Stomach (tissue), 4 donors: Measurements from ENCODE around the gene FRMD8.
A peak's percentile ranks its signal among the peaks of the same experiment; 100 is the strongest.

Source experiments
- CTCF ChIP-seq, 7 experiments: fragments of 450-650 bp in 4 of 7; fragments of 200-600 bp in 3 of 7; sonication (generic) in 3 of 7; IDR thresholded peaks; one replicate each; pipeline ENCODE4 v1.5.1; 2016 to 2019; ENCODE audit warnings: antibody characterized with exemption in 7 of 7, control low read depth in 2 of 7, mild to moderate bottlenecking in 1 of 7
- EP300 ChIP-seq: sonication (generic); formaldehyde crosslinking; IDR thresholded peaks from one replicate; pipeline ENCODE4 v1.6.1; 2017; ENCODE audit warnings: antibody characterized with exemption
- POLR2AphosphoS5 ChIP-seq, 3 donors: sonication (generic); formaldehyde crosslinking; IDR thresholded peaks; one replicate each; pipeline ENCODE4 v1.6.1; 2016; ENCODE audit warnings: antibody characterized with exemption in 3 of 3

GRCh38 chr11:65435411-65435931 lies 49.0 kb downstream of the FRMD8 start:
- TF ChIP-seq CTCF (IDR thresholded peaks at IDR 0.05) = no peak
- no peak for TF ChIP-seq EP300
- peak in 1 of 3 donors; percentile 48 for TF ChIP-seq POLR2AphosphoS5 (IDR thresholded peaks at IDR 0.05)
